GM19324 (cell line): ENCODE results near the gene ZNF747.
"Not testable (repeated sequence)": the region's sequence is repeated elsewhere in the genome, so short reads cannot be mapped to it uniquely, and the experiment has no call there.

ENCODE experiments used
- ATAC-seq: cut with Tn5 transposase; IDR thresholded peaks from one replicate; pipeline ENCODE4 v1.9.1; 2021; ENCODE audit warnings: mild to moderate bottlenecking, moderate library complexity; ENCODE audit not compliant: unreplicated experiment, low FRiP score

The ZNF747 gene

DNA sequence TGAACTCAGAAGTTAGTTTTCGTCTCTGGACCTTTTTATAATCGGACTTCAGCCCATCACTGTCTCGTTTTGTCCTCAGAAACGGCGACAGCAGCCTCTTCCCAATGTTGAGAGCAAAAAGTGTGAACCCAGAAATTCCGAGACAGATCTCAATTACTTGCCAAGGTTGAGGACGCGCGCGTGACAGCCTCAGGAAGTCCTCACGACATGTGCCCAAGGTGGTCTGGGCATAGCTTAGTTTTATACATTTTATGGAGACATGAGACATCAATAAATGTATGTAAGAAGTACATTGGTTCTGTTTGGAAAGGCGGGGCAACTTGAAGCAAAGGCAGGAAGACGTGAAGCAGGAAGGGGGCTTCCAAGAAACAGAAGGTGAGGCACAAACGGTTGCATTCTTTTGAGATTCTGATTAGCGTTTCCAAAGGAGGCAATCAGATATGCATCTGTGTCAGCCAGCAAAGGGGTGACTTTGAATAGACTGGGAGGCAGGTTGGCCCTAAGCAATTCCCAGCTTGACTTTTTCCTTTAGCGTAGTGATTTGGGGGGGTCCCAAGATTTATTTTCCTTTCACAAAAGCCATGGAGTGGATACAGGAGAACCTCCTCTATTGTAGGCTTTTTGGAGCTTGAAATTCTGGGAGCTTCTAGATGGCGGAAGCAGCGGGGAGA lies 583 bp upstream of the ZNF747 start:
- peak; percentile 14 for ATAC-seq

- peak; percentile 27 for ATAC-seq
Measured at GRCh38 chr16:30533748-30534367, 800 bp downstream of the ZNF747 start.

DNA sequence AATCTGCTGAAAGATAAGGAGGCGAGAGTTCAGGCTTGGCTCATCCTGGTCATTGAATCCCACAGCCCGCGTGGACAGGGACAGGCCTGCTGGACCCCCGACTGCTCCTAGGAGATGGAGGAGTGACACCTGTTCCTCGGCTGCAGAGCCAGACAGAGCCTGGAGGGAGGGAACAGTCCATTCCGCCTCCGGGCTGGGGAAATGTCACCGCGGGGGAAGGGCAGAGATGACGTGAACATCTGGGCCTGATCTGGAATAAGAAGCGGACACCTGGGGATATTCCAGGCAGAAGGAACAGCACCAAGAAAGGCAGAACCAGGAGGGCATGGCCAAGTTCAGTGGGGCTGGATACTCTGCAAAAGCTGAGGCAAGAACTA lies 1.5 kb downstream of the ZNF747 start:
- no peak for ATAC-seq

DNA sequence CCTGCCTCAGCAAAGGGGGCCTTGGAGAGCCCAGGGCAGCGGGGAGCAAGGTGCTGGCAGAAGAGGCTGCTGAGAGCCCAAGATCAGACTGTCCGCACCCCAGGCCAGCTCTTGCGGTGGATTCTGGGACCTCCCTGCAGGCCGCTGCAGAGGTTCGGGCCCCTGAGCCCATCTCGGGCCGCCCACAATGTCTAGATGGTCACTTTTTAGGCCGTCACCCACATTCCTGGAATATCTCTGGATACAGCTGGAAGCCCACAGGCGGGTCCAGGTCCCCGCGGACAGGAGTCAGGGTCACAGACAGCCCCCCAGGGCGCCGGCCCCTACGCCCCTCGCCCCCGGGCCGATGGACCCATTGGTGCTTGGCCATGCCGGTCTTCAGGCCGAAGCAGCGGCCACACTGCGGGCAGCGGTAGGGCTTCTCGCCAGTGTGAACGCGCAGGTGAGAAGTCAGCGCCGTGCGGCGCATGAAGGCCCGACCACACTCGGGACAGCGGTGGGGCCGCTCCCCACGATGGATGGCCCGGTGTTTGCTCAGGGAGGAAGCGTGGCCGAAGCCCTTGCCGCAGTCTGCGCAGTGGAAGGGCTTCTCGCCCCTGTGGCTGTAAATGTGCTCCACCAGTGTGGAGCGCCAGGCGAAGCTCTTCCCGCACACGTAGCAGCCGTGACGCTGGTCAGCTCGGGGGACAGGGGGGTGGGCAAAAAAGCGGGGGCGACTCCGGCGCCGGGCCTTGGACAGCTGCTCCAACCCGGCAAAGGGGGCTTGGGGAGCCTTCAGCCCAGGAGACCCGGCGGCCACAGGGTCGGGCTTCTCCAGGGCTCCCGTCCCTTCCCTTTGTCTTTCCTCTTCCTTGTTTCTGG lies 2.1 kb downstream of the ZNF747 start:
- ATAC-seq: no peak

DNA sequence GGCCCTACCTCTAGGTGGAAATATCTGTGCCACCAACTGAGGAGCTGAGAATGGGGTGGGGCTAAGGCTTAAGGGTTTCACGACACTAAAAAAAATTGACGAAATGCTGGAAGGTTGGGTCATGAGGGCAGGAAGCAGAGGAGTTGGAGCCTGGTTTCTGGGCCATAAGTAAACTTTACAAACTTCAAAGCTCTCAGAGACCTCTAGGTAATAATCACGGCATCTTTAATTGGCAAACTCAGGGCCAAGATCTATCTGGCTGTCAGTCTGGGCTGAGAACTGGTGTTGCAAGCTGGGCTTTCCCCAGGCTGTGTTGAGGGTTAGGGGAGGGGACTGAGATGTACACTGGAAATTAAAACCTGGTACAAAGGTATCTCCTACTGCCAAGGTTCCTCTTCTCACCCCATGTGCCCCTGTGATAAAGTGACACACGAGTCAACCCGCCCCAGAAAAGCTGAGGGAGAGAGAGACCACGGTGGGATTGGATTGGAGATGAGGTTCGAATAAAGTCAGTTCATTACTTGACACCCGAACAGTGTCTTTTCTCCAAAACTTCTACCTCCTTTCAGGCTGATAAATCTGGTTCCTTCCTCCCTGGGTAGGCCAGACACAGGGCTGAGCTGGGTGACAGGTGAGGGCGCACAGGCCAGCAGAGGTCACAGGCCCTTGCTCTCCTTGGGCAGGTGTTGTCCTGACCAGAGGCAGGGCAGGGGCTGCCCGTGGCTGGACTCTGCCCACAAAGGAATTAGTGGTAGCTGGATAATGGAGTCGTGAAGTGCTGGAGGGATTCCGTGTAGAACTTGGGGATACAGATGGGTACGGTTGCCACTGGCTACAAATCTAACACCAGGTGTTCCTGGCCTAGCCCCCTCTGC lies 4.3 kb downstream of the ZNF747 start:
- no peak for ATAC-seq

GRCh38 chr16:30528799-30529457 lies 5.7 kb downstream of the ZNF747 start:
- no peak for ATAC-seq

- ATAC-seq: no peak
Measured at GRCh38 chr16:30527635-30528178, 7.0 kb downstream of the ZNF747 start.

GRCh38 chr16:30526823-30527634 lies 7.6 kb downstream of the ZNF747 start:
- ATAC-seq: peak; percentile 80

GRCh38 chr16:30526137-30526822 lies 8.4 kb downstream of the ZNF747 start, which contains the start of gene ZNF768:
Gene ZNF768, minus strand, starts transcription at chr16:30526566. Its CDS starts 153 bp downstream, at chr16:30526413.
- peak; percentile 32 for ATAC-seq

DNA sequence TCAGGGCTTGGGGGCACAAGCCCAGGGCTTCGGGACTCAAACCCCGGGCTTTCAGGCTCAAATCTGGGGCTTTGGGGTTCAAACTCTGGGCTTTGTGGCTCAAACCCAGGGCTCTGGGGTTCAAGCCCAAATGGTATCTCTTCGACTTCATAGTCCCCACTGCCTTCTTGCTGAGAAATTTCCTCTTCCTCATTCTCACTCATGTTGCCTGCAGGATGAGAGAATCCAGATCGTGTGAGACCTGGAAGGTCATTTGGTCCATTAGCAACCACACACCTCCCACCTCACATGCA lies 8.9 kb downstream of the ZNF747 start:
- ATAC-seq: no peak

- no peak for ATAC-seq
Measured at GRCh38 chr16:30524575-30525568, 9.8 kb downstream of the ZNF747 start.

GRCh38 chr16:30523768-30524574 lies 10.7 kb downstream of the ZNF747 start:
- ATAC-seq: no peak

- not testable (repeated sequence) for ATAC-seq
Measured at GRCh38 chr16:30522702-30523463, 11.8 kb downstream of the ZNF747 start.

- ATAC-seq: no peak
Measured at GRCh38 chr16:30521873-30522641, 12.6 kb downstream of the ZNF747 start.

DNA sequence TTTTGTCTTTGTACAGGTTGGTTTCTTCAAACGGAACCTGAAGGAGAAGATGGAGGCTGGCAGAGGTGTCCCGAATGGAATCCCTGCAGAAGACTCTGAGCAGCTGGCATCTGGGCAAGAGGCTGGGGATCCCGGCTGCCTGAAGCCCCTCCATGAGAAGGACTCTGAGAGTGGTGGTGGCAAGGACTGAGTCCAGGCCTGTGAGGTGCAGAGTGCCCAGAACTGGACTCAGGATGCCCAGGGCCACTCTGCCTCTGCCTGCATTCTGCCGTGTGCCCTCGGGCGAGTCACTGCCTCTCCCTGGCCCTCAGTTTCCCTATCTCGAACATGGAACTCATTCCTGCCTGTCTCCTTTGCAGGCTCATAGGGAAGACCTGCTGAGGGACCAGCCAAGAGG lies 13.2 kb downstream of the ZNF747 start:
- no peak for ATAC-seq
